ENCODE measurements around the gene FRRS1L.

GRCh38 chr9:109145051-109145450 is 22.0 kb downstream of the FRRS1L start:
- TF ChIP-seq POLR2A (IDR thresholded peaks at IDR 0.05), result no peak
- no peak for TF ChIP-seq POLR2AphosphoS5 (IDR thresholded peaks at IDR 0.05)
- no peak for TF ChIP-seq CTCF (IDR thresholded peaks at IDR 0.05)
- no peak for TF ChIP-seq EP300 (IDR thresholded peaks at IDR 0.05)
